ENCODE data around the gene ACACA. TPM values are rescaled to one million over a fixed set of nuclear protein-coding genes. Genes with fewer than 3 reads are reported as not detected.

Gene ACACA
- total and polyA plus RNA-seq, 2 donors (not counting 1 experiment from before 2014, with no cell fraction given), result 4.8 to 26.2 TPM

DNA sequence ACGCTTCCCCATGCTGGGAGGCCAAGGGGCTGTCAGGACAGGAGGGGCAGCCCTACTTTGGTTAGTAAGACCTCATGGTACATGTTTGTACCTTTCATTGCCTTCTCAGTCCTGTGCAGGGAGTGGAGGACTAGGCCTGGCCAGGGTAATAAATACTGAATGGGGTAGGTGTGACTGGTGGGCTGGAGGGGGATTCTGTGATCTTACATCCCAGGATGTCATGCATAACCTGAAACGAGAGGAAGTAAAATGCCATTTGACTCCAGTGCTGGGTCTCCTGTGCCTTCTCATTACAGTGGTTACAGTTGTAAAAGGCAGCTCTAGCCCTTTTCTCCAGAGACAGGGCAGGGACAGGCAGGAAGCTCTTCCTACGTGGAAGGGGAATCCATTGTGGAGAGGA, 319.7 kb downstream of the ACACA start:
- POLR2A ChIA-PET, result no interaction called here

DNA sequence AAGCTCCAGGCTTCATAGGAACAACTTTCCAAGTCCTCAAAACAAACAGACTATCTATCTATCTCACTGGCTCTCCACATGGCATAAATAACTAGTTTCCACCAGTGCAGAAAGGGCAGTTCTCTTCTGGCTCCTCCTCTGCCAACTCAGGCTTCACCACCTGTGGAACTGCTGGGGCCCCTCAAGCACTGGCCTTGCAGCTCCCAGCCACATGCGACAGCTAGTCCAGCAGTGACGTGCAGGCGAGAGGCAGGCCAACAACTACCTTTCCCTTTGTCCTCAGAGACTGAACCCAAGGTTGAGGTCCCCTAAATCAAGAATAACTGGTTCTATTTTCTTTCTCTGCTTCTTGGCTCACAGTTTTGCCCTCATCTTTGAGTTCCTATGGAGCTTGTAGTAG, 320.3 kb downstream of the ACACA start:
- Histone ChIP-seq H3K4me1 (ENCODE audit: control insufficient read depth in 2 of 2, insufficient read depth in 2 of 2, low read length in 2 of 2) (peaks cover 5 to 10% of the 10 kb centered on the region in 2 donors), H3K4me2 (replicated peaks; ENCODE audit: low read depth, low read length, poor library complexity, severe bottlenecking) (no peak overlapping the region), H3K27me3 (replicated peaks in 1 of 4; ENCODE audit: control extremely low read depth in 1 of 4, control insufficient read depth in 3 of 4, insufficient read depth in 4 of 4, low read length in 3 of 4) (no peaks in the 10 kb centered on the region), H3K4me3 (ENCODE audit: control extremely low read depth in 1 of 5, extremely low read depth in 1 of 5, insufficient read depth in 1 of 5, low read depth in 2 of 5, low read length in 4 of 5) (no peak overlapping the region), H2AFZ (ENCODE audit: insufficient read depth, low read depth, low read length, poor library complexity, severe bottlenecking) (no peak overlapping the region), H3K79me2 (ENCODE audit: control insufficient read depth, insufficient read depth, low read length) (no peaks in the 10 kb centered on the region), H3K27ac (ENCODE audit: low read length in 2 of 2) (no peak overlapping the region), H3K9me3 (ENCODE audit: control extremely low read depth in 1 of 3, control insufficient read depth in 2 of 3, insufficient read depth in 1 of 3, low read length in 2 of 3) (no peaks in the 10 kb centered on the region), H3K36me3 (replicated peaks in 1 of 2; ENCODE audit: control extremely low read depth in 1 of 2, control insufficient read depth in 1 of 2, extremely low read depth in 1 of 2, insufficient read depth in 2 of 2, low read length in 1 of 2) (peaks cover 0 to 15% of the 10 kb centered on the region in 2 experiments), H3K9ac (ENCODE audit: low read length) (no peak overlapping the region), H4K20me1 (ENCODE audit: control insufficient read depth, insufficient read depth, low read length, poor library complexity, severe bottlenecking) (no peaks in the 10 kb centered on the region)
- 96% methylated on average over 3 of the region's 3 CpGs for WGBS (ENCODE audit: insufficient coverage)
- H3K27me3 Mint-ChIP-seq, result no peaks in the 10 kb centered on the region
- H3K4me3 Mint-ChIP-seq, result no peak overlapping the region
- no peak overlapping the region for H3K27ac Mint-ChIP-seq
- ATAC-seq (ENCODE audit: low read depth) (no peak), DNase-seq (no peak)
- peaks cover 11% of the 10 kb centered on the region for H3K4me1 Mint-ChIP-seq
- ChIA-PET POLR2A (no interaction called here), CTCF (no interaction called here)
- TF ChIP-seq EZH2 (IDR thresholded peaks at IDR 0.05; ENCODE audit: borderline replicate concordance, insufficient read depth, low read depth, low read length, poor library complexity, severe bottlenecking), result no peak
- TF ChIP-seq, protein P1, sequence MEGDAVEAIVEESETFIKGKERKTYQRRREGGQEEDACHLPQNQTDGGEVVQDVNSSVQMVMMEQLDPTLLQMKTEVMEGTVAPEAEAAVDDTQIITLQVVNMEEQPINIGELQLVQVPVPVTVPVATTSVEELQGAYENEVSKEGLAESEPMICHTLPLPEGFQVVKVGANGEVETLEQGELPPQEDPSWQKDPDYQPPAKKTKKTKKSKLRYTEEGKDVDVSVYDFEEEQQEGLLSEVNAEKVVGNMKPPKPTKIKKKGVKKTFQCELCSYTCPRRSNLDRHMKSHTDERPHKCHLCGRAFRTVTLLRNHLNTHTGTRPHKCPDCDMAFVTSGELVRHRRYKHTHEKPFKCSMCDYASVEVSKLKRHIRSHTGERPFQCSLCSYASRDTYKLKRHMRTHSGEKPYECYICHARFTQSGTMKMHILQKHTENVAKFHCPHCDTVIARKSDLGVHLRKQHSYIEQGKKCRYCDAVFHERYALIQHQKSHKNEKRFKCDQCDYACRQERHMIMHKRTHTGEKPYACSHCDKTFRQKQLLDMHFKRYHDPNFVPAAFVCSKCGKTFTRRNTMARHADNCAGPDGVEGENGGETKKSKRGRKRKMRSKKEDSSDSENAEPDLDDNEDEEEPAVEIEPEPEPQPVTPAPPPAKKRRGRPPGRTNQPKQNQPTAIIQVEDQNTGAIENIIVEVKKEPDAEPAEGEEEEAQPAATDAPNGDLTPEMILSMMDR (IDR thresholded peaks at IDR 0.05), result no peak
- intact Hi-C loops (cut with micrococcal nuclease), result no loop called here
- no peaks in the 10 kb centered on the region for H3K9me3 Mint-ChIP-seq (ENCODE audit: insufficient read depth)

More for the DNA sequence above, 319.7 kb downstream of the ACACA start:
- DNase-seq (no peak), ATAC-seq (ENCODE audit: low read depth) (no peak)
- Histone ChIP-seq H3K4me3 (ENCODE audit: control extremely low read depth in 1 of 5, extremely low read depth in 1 of 5, insufficient read depth in 1 of 5, low read depth in 2 of 5, low read length in 4 of 5) (no peak overlapping the region), H3K27ac (ENCODE audit: low read length in 2 of 2) (no peak overlapping the region), H2AFZ (ENCODE audit: insufficient read depth, low read depth, low read length, poor library complexity, severe bottlenecking) (no peak overlapping the region), H4K20me1 (ENCODE audit: control insufficient read depth, insufficient read depth, low read length, poor library complexity, severe bottlenecking) (no peaks in the 10 kb centered on the region), H3K27me3 (replicated peaks in 1 of 4; ENCODE audit: control extremely low read depth in 1 of 4, control insufficient read depth in 3 of 4, insufficient read depth in 4 of 4, low read length in 3 of 4) (no peaks in the 10 kb centered on the region), H3K9me3 (ENCODE audit: control extremely low read depth in 1 of 3, control insufficient read depth in 2 of 3, insufficient read depth in 1 of 3, low read length in 2 of 3) (no peaks in the 10 kb centered on the region), H3K9ac (ENCODE audit: low read length) (no peak overlapping the region), H3K79me2 (ENCODE audit: control insufficient read depth, insufficient read depth, low read length) (no peaks in the 10 kb centered on the region), H3K4me2 (replicated peaks; ENCODE audit: low read depth, low read length, poor library complexity, severe bottlenecking) (no peak overlapping the region), H3K4me1 (ENCODE audit: control insufficient read depth in 2 of 2, insufficient read depth in 2 of 2, low read length in 2 of 2) (peaks cover 5 to 10% of the 10 kb centered on the region in 2 donors), H3K36me3 (replicated peaks in 1 of 2; ENCODE audit: control extremely low read depth in 1 of 2, control insufficient read depth in 1 of 2, extremely low read depth in 1 of 2, insufficient read depth in 2 of 2, low read length in 1 of 2) (peaks cover 0 to 15% of the 10 kb centered on the region in 2 experiments)
- 94% methylated on average over 3 of the region's 3 CpGs for WGBS (ENCODE audit: insufficient coverage)
- Mint-ChIP-seq H3K27me3 (no peaks in the 10 kb centered on the region), H3K4me3 (no peak overlapping the region), H3K9me3 (ENCODE audit: insufficient read depth) (no peaks in the 10 kb centered on the region), H3K4me1 (peaks cover 11% of the 10 kb centered on the region), H3K27ac (no peak overlapping the region)
- intact Hi-C loops (cut with micrococcal nuclease), result no loop called here
- CTCF ChIA-PET, result no interaction called here
- TF ChIP-seq EZH2 (IDR thresholded peaks at IDR 0.05; ENCODE audit: borderline replicate concordance, insufficient read depth, low read depth, low read length, poor library complexity, severe bottlenecking), result no peak
- TF ChIP-seq, protein P1 (IDR thresholded peaks at IDR 0.05), result no peak

Data from B cell (primary cell).